GM12878 (cell line): ENCODE data around the gene NAALADL2. TPM values are rescaled to one million over a fixed set of nuclear protein-coding genes. Genes with fewer than 3 reads are reported as not detected.

Experiments used
- ATAC-seq: fragments of 200-7000 bp; cut with Tn5 transposase; 3 replicates; pipeline ENCODE4 v1.9.1; 2020; ENCODE audit warnings: mild to moderate bottlenecking, moderate library complexity
- BruUV-seq: library from RNA; stranded (reverse); fragments of 400-500 nt; replicated peaks from 2 replicates; lab custom pipeline; 2021; lab: Mats Ljungman, UMichigan
- CTCF ChIA-PET: fragments of 300-600 bp; sonication (Branson Sonifier 250); formaldehyde crosslinking; extraction: SDS; loops from one replicate; lab custom pipeline; 2021; ENCODE audit warnings: inconsistent platforms; lab: Yijun Ruan, JAX
- POLR2A ChIA-PET: fragments of 350-600 bp; formaldehyde crosslinking; extraction: SDS; loops from one replicate; lab custom pipeline; 2021; ENCODE audit warnings: inconsistent platforms; lab: Charles Lee
- RAD21 ChIA-PET: fragments of 300-600 bp; sonication (Branson Sonifier 250); formaldehyde crosslinking; loops from one replicate; lab custom pipeline; 2023; ENCODE audit warnings: antibody characterized with exemption; ENCODE audit not compliant: unreplicated experiment; lab: Charles Lee
- SMC1A ChIA-PET: fragments of 300-600 bp; sonication (Branson Sonifier 250); formaldehyde crosslinking; loops from one replicate; lab custom pipeline; 2023; ENCODE audit not compliant: unreplicated experiment, uncharacterized antibody; lab: Charles Lee
- DNase-seq: peaks from one replicate; pipeline ENCODE4 v3.0.0-alpha.2; 2011; ENCODE audit warnings: low read depth, low spot score
- FAIRE-seq: peaks from 3 replicates; lab custom pipeline; 2011; peaks lifted over from hg19 to GRCh38; lab: Jason Lieb, UNC
- H2AFZ ChIP-seq: 2 replicates; pipeline ENCODE4 v1.6.0; 2011; ENCODE audit warnings: low read depth, low read length, control low read depth; ENCODE audit not compliant: control insufficient read depth
- H3K27ac ChIP-seq: 2 replicates; pipeline ENCODE4 v1.5.1; 2011; ENCODE audit warnings: control low read depth; ENCODE audit not compliant: control insufficient read depth, insufficient read depth
- H3K27me3 ChIP-seq, 2 experiments: replicated peaks in 1 of 2; 2 replicates each; pipeline versions ENCODE4 v1.6.0 to v1.6.1; 2011; ENCODE audit warnings: low read length in 1 of 2; ENCODE audit not compliant: control insufficient read depth in 2 of 2, insufficient read depth in 2 of 2
- H3K36me3 ChIP-seq, 2 experiments: 2 replicates each; pipeline ENCODE4 v1.5.1; 2011; ENCODE audit warnings: low read length in 1 of 2; ENCODE audit not compliant: control insufficient read depth in 2 of 2, insufficient read depth in 2 of 2
- H3K4me1 ChIP-seq: 2 replicates; pipeline ENCODE4 v1.6.1; 2011; ENCODE audit warnings: mild to moderate bottlenecking, low read length, moderate library complexity, mixed read lengths; ENCODE audit not compliant: control insufficient read depth, insufficient read depth
- H3K4me2 ChIP-seq: 2 replicates; pipeline ENCODE4 v1.6.0; 2011; ENCODE audit warnings: control low read depth; ENCODE audit not compliant: control insufficient read depth, insufficient read depth
- H3K4me3 ChIP-seq: fragments of 200-600 bp; sonication (generic); 2 replicates; pipeline ENCODE4 v1.5.1; 2016
- H3K79me2 ChIP-seq: 2 replicates; pipeline ENCODE4 v1.6.0; 2011; ENCODE audit warnings: low read length; ENCODE audit not compliant: control insufficient read depth, insufficient read depth
- H3K9ac ChIP-seq: 2 replicates; pipeline ENCODE4 v1.8.0; 2011; ENCODE audit warnings: low read length, control low read depth, mixed read lengths; ENCODE audit not compliant: control insufficient read depth, insufficient read depth
- H3K9me3 ChIP-seq: replicated peaks from 3 replicates; pipeline ENCODE4 v1.5.1; 2011; ENCODE audit warnings: mild to moderate bottlenecking, low read length; ENCODE audit not compliant: control insufficient read depth, insufficient read depth
- H4K20me1 ChIP-seq: 2 replicates; pipeline ENCODE4 v1.6.0; 2011; ENCODE audit not compliant: control insufficient read depth, insufficient read depth
- CBX3 ChIP-seq: fragments of 200-600 bp; sonication (generic); IDR thresholded peaks from 2 replicates; pipeline ENCODE4 v1.6.1; 2016; ENCODE audit warnings: low read depth, borderline replicate concordance
- ETV6 ChIP-seq, 2 experiments: fragments of 450-650 bp in 1 of 2; IDR thresholded peaks in 1 of 2; conservative IDR thresholded peaks in 1 of 2; 2 replicates each; pipeline ENCODE4 v1.6.1; 2014; ENCODE audit warnings: antibody characterized with exemption in 1 of 2, borderline replicate concordance in 1 of 2, low read depth in 1 of 2, mild to moderate bottlenecking in 1 of 2, moderate library complexity in 1 of 2
- EZH2 ChIP-seq: IDR thresholded peaks from 2 replicates; pipeline ENCODE4 v1.6.1; 2012; ENCODE audit warnings: low read depth, mild to moderate bottlenecking, control low read depth, inconsistent platforms, low read length, borderline replicate concordance; ENCODE audit not compliant: control insufficient read depth
- FOXM1 ChIP-seq: IDR thresholded peaks from 2 replicates; pipeline ENCODE4 v1.6.1; 2012; ENCODE audit warnings: low read depth, mild to moderate bottlenecking, inconsistent platforms, low read length, moderate library complexity
- HDGF ChIP-seq: fragments of 450-650 bp; IDR thresholded peaks from 2 replicates; pipeline ENCODE4 v1.6.1; 2016; ENCODE audit warnings: antibody characterized with exemption
- KDM1A ChIP-seq: fragments of 200-600 bp; sonication (generic); IDR thresholded peaks from 2 replicates; pipeline ENCODE4 v1.6.1; 2016; ENCODE audit warnings: borderline replicate concordance
- NR2C1 ChIP-seq: fragments of 450-650 bp; IDR thresholded peaks from 2 replicates; pipeline ENCODE4 v1.6.1; 2017; ENCODE audit warnings: antibody characterized with exemption, mild to moderate bottlenecking, moderate library complexity
- RUNX3 ChIP-seq: IDR thresholded peaks from 2 replicates; pipeline ENCODE4 v1.6.1; 2012; ENCODE audit warnings: low read length, inconsistent platforms
- SIN3A ChIP-seq: IDR thresholded peaks from 2 replicates; pipeline ENCODE4 v1.6.1; 2012; ENCODE audit warnings: low read depth, low read length, improper control_type of control experiment
- SREBF1 ChIP-seq: IDR thresholded peaks from 2 replicates; pipeline ENCODE4 v1.6.1; 2012; ENCODE audit warnings: mild to moderate bottlenecking, low read length
- TCF12 ChIP-seq: IDR thresholded peaks from 2 replicates; pipeline ENCODE4 v1.6.1; 2011; ENCODE audit warnings: low read depth, mild to moderate bottlenecking, low read length
- USF2 ChIP-seq: IDR thresholded peaks from 2 replicates; pipeline ENCODE4 v1.6.1; 2011; ENCODE audit warnings: low read depth, low read length, improper control_type of control experiment, borderline replicate concordance
- ZBED1 ChIP-seq: IDR thresholded peaks from 2 replicates; pipeline ENCODE4 v1.6.1; 2016; ENCODE audit warnings: borderline replicate concordance
- ZNF217 ChIP-seq: fragments of 450-650 bp; IDR thresholded peaks from 2 replicates; pipeline ENCODE4 v1.6.1; 2017; ENCODE audit warnings: antibody characterized with exemption, mild to moderate bottlenecking
- ZNF24 ChIP-seq: fragments of 450-650 bp; IDR thresholded peaks from 2 replicates; pipeline ENCODE4 v1.6.1; 2017; ENCODE audit warnings: antibody characterized with exemption, mild to moderate bottlenecking
- ZSCAN29 ChIP-seq: fragments of 450-650 bp; IDR thresholded peaks from 2 replicates; pipeline ENCODE4 v1.6.1; 2017; ENCODE audit warnings: mild to moderate bottlenecking, moderate library complexity
- WGBS: methylation state at CpG from one replicate; pipeline ENCODE4 v1.1.6; 2016; ENCODE audit warnings: low lambda C conversion rate; ENCODE audit not compliant: insufficient replicate concordance, insufficient coverage; ENCODE audit errors: missing lambda C conversion rate; 5-methylcytosine and 5-hydroxymethylcytosine counted together
- in situ Hi-C: fragments of 300-500 bp; cut with MboI; formaldehyde crosslinking; loops from 9 replicates; pipeline ENCODE4 v1.14.3; 2018; ENCODE audit warnings: mixed read lengths
- intact Hi-C: fragments of 100-400 bp; cut with micrococcal nuclease; formaldehyde crosslinking; loops from one replicate; pipeline ENCODE4 v1.14.2; 2022; ENCODE audit not compliant: unreplicated experiment
- polyA plus RNA-seq, 11 experiments: library from polyadenylated mRNA; depleted of rRNA in 4 of 11; unstranded in 6 of 11; stranded (reverse) in 5 of 11; fragments of >200 nt; fragmentation: Nextera tagmentation in 4 of 11; fragmentation: Illumina TruSeq in 1 of 11; extraction: Ambion mirVana in 4 of 11; extraction: Trizol in 1 of 11; gene quantifications; 1 replicate in 1 of 11; 2 replicates in 10 of 11; pipeline versions ENCODE4 v1.2.1 to v1.2.3, GENCODE V29; 2011 to 2016; ENCODE audit warnings: inconsistent platforms in 2 of 11, missing spikeins in 2 of 11, low read depth in 1 of 11
- total RNA-seq, 4 experiments: library from RNA; depleted of rRNA in 3 of 4; stranded (reverse); fragments of >200 nt in 3 of 4; fragmentation: Illumina TruSeq in 1 of 4; extraction: Trizol in 1 of 4; gene quantifications; 2 replicates each; pipeline versions ENCODE4 v1.2.1 to v1.2.3, GENCODE V29; 2013 to 2021
- TF ChIP-seq, protein P1 (sequence below): fragments of 450-650 bp; IDR thresholded peaks from 2 replicates; pipeline ENCODE4 v1.6.1; 2017; ENCODE audit warnings: mild to moderate bottlenecking
- TF ChIP-seq, protein P2 (sequence below): fragments of 450-650 bp; IDR thresholded peaks from 2 replicates; pipeline ENCODE4 v1.6.1; 2017; ENCODE audit warnings: mild to moderate bottlenecking, moderate library complexity

NAALADL2 gene
- total and polyA plus RNA-seq, 10 of the 15 experiments (the other 5 are each of a cell fraction or from before 2014, with no cell fraction given): 0.06 to 10.8 (median 0.46) TPM

- TF ChIP-seq SIN3A (no peak), RUNX3 (no peak), USF2 (no peak), TCF12 (no peak)
Measured at GRCh38 chr3:175184392-175184791, 325.3 kb downstream of the NAALADL2 start (continued).

DNA sequence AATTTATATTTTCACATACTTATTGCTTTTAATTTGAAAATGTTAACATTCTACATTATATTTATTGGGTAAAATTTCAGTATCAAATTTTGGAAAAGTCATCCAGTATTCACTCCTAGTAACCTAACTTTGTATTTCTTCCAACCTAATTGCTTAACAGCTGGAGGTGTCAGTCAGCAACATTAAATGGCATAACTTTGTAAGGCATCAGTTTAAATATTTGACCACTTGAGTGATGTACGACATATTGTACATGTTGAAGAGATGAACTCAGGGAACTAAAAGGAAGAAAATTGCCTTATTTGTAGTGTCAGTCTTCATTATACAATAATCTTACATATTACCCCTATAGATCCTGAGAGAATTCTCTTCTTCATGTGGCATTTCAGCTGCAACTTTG is 326.8 kb downstream of the NAALADL2 start:
- SMC1A ChIA-PET: interaction anchor here (1.9 kb wide), 1 partner anchor 10 kb away, joined by 4 read pairs; no protein-coding TSS in a partner anchor

More for the DNA sequence above, 326.8 kb downstream of the NAALADL2 start:
- no peaks in the 10 kb centered on the region for H4K20me1 ChIP-seq
- ATAC-seq (no peak), DNase-seq (no peak), FAIRE-seq (no peak)
- H3K9ac ChIP-seq: no peak overlapping the region
- H3K4me1 ChIP-seq: no peaks in the 10 kb centered on the region
- TF ChIP-seq EZH2 (no peak), ZBED1 (no peak), ZNF217 (no peak), HDGF (no peak), SREBF1 (no peak), CBX3 (no peak), ZNF24 (no peak), KDM1A (no peak), ZSCAN29 (no peak), ETV6 (conservative IDR thresholded peaks at IDR 0.05 in 1 of 2, IDR thresholded peaks at IDR 0.05 in 1 of 2; ENCODE audit: borderline replicate concordance in 1 of 2, low read depth in 1 of 2) (no peak), FOXM1 (no peak), NR2C1 (no peak)
- TF ChIP-seq, protein P1, sequence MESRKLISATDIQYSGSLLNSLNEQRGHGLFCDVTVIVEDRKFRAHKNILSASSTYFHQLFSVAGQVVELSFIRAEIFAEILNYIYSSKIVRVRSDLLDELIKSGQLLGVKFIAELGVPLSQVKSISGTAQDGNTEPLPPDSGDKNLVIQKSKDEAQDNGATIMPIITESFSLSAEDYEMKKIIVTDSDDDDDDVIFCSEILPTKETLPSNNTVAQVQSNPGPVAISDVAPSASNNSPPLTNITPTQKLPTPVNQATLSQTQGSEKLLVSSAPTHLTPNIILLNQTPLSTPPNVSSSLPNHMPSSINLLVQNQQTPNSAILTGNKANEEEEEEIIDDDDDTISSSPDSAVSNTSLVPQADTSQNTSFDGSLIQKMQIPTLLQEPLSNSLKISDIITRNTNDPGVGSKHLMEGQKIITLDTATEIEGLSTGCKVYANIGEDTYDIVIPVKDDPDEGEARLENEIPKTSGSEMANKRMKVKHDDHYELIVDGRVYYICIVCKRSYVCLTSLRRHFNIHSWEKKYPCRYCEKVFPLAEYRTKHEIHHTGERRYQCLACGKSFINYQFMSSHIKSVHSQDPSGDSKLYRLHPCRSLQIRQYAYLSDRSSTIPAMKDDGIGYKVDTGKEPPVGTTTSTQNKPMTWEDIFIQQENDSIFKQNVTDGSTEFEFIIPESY: no peak
- TF ChIP-seq, protein P2, sequence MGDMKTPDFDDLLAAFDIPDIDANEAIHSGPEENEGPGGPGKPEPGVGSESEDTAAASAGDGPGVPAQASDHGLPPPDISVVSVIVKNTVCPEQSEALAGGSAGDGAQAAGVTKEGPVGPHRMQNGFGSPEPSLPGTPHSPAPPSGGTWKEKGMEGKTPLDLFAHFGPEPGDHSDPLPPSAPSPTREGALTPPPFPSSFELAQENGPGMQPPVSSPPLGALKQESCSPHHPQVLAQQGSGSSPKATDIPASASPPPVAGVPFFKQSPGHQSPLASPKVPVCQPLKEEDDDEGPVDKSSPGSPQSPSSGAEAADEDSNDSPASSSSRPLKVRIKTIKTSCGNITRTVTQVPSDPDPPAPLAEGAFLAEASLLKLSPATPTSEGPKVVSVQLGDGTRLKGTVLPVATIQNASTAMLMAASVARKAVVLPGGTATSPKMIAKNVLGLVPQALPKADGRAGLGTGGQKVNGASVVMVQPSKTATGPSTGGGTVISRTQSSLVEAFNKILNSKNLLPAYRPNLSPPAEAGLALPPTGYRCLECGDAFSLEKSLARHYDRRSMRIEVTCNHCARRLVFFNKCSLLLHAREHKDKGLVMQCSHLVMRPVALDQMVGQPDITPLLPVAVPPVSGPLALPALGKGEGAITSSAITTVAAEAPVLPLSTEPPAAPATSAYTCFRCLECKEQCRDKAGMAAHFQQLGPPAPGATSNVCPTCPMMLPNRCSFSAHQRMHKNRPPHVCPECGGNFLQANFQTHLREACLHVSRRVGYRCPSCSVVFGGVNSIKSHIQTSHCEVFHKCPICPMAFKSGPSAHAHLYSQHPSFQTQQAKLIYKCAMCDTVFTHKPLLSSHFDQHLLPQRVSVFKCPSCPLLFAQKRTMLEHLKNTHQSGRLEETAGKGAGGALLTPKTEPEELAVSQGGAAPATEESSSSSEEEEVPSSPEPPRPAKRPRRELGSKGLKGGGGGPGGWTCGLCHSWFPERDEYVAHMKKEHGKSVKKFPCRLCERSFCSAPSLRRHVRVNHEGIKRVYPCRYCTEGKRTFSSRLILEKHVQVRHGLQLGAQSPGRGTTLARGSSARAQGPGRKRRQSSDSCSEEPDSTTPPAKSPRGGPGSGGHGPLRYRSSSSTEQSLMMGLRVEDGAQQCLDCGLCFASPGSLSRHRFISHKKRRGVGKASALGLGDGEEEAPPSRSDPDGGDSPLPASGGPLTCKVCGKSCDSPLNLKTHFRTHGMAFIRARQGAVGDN: no peak
- no peak overlapping the region for H3K4me2 ChIP-seq
- no peaks in the 10 kb centered on the region for H3K27me3 ChIP-seq
- WGBS: 25% methylated on average over 1 of the region's 1 CpG
- no peak overlapping the region for H2AFZ ChIP-seq
- ChIA-PET CTCF (no interaction called here), POLR2A (no interaction called here), RAD21 (interaction anchor here (1.0 kb wide), 1 partner anchor 8 kb away, joined by 3 read pairs; no protein-coding TSS in a partner anchor)
- no TSS peak for BruUV-seq
- H3K27ac ChIP-seq: no peak overlapping the region
- intact Hi-C loops: no loop called here
- no peaks in the 10 kb centered on the region for H3K79me2 ChIP-seq
- H3K4me3 ChIP-seq: no peak overlapping the region
- H3K9me3 ChIP-seq: no peaks in the 10 kb centered on the region; the same call in 2 of the 3 replicates
- in situ Hi-C loops: no loop called here
- no peaks in the 10 kb centered on the region for H3K36me3 ChIP-seq
